Mammary microvascular endothelial cell (primary cell): ENCODE measurements around the gene MPZL3. TPM values are rescaled to one million over a fixed set of nuclear protein-coding genes. Genes with fewer than 3 reads are reported as not detected.

Experiments used
- total RNA-seq: library from RNA; depleted of rRNA; stranded (reverse); fragments of >200 nt; gene quantifications from 2 replicates; pipeline ENCODE4 v1.2.3, GENCODE V29; 2015

MPZL3 gene, protein sequence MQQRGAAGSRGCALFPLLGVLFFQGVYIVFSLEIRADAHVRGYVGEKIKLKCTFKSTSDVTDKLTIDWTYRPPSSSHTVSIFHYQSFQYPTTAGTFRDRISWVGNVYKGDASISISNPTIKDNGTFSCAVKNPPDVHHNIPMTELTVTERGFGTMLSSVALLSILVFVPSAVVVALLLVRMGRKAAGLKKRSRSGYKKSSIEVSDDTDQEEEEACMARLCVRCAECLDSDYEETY
- 7.3 and 8.4 TPM in 2 replicates for total RNA-seq

GRCh38 chr11:118251858-118252652, at the start of gene MPZL3:
Gene MPZL3 (minus strand): TSS chr11:118252365. CDS start chr11:118252294, 71 bp downstream.

GRCh38 chr11:118263695-118264568, 11.8 kb upstream of the MPZL3 start, which contains the start of gene MPZL2:
Gene MPZL2 (minus strand): TSS chr11:118264297. CDS start chr11:118264153, 144 bp downstream.

DNA sequence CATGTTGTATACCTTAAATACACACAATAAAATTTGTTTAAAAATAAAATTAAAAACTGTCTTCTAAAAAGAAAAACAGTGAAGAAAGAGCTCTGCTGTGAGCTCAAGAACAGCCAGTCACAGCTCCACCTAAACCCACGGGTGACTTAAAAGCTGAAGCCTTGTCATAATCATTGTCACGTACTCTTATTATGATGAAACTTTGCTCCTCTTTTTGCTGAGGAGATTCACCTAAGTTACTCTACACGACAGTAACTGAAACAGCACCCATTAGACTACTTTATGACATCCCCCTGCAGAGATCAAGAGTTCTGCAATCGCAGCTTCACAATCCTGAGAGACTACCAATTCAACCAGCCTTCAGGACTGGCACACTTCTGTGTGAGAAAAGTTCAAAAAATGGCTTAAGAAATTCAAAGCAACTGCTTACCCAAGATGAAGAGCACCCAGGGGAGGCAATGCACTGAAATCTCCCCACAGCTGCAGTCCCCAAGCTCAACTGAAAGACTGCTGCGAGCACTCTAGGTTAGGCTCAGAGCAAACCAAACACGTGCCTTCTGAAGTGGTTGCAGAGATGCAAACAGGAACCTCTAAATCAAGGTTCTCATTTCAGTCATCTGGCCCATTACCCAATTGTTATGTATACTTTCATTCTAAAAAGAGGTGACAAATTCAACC, 27.5 kb downstream of the MPZL3 start, which contains the start of gene JAML:
Gene JAML, minus strand, starts transcription at position 501 of the 678 bp plus-strand sequence. CDS start 10,145 bp downstream, outside the sequence.

Other genes starting within 250 kb of the MPZL3 start
- gene TMPRSS4, start 175.3 kb downstream of the MPZL3 start, total RNA-seq, result not detected in 2 replicates
- not detected in 2 replicates for gene SMIM35, start 165.4 kb downstream of the MPZL3 start, total RNA-seq
- gene SCN4B, start 99.5 kb downstream of the MPZL3 start, total RNA-seq, result not detected in 2 replicates
- gene SCN2B, start 75.7 kb downstream of the MPZL3 start, total RNA-seq, result not detected in 2 replicates
- not detected in 2 replicates for gene JAML, start 27.4 kb downstream of the MPZL3 start, total RNA-seq
- 129 and 135 TPM in 2 replicates for gene MPZL2, start 11.9 kb upstream of the MPZL3 start, total RNA-seq
- not detected in 2 replicates for gene CD3E, start 52.4 kb upstream of the MPZL3 start, total RNA-seq
- gene CD3D, start 90.3 kb upstream of the MPZL3 start, total RNA-seq, result not detected in 2 replicates
- gene CD3G, start 92.0 kb upstream of the MPZL3 start, total RNA-seq, result not detected in 2 replicates
- 38.5 and 40.2 TPM in 2 replicates for gene UBE4A, start 107.2 kb upstream of the MPZL3 start, total RNA-seq
- gene ATP5MG, start 149.2 kb upstream of the MPZL3 start, total RNA-seq, result 56.3 and 64.4 TPM in 2 replicates
- 18.0 and 22.1 TPM in 2 replicates for gene KMT2A, start 184.1 kb upstream of the MPZL3 start, total RNA-seq